ENCODE measurements around the gene TMEM151B.
A peak's percentile ranks its signal among the peaks of the same experiment; 100 is the strongest.

TMEM151B gene

GRCh38 chr6:44297063-44298038 is 27.1 kb downstream of the TMEM151B start:
- Histone ChIP-seq H4K20me1 (peaks cover 0 to 73% (median 42%) of the 10 kb centered on the region in 11 experiments; a peak in 17 of 22 replicates), H3K27ac (no peak overlapping the region), H3K4me3 (no peak overlapping the region), H3K9ac (no peak overlapping the region), H3K27me3 (peaks cover 38 to 59% (median 43%) of the 10 kb centered on the region in 11 experiments), H3K4me1 (peaks cover 0 to 9% (median 0%) of the 10 kb centered on the region in 10 experiments; a peak in 7 of 20 replicates), H3K4me2 (no peak overlapping the region), H3K9me3 (replicated peaks in 1 of 11) (no peaks in the 10 kb centered on the region), H3K36me3 (peaks cover 23 to 42% (median 28%) of the 10 kb centered on the region in 11 experiments)
- TF ChIP-seq Cebpa-rat (IDR thresholded peaks at IDR 0.05) = no peak

GRCh38 chr6:44298055-44298803 is 28.0 kb downstream of the TMEM151B start:
- TF ChIP-seq Cebpa-rat (IDR thresholded peaks at IDR 0.05) = no peak
- H3K9me3 ChIP-seq (replicated peaks in 1 of 11) = no peaks in the 10 kb centered on the region
- peaks cover 0 to 82% (median 43%) of the 10 kb centered on the region in 11 experiments; a peak in 17 of 22 replicates for H4K20me1 ChIP-seq
- H3K4me1 ChIP-seq = peaks cover 0 to 17% (median 0%) of the 10 kb centered on the region in 10 experiments; a peak in 7 of 20 replicates
- no peak overlapping the region for H3K27ac ChIP-seq
- H3K36me3 ChIP-seq = peaks cover 32 to 51% (median 37%) of the 10 kb centered on the region in 11 experiments
- no peak overlapping the region for H3K4me3 ChIP-seq
- no peak overlapping the region for H3K4me2 ChIP-seq
- H3K9ac ChIP-seq = no peak overlapping the region
- peaks cover 38 to 59% (median 43%) of the 10 kb centered on the region in 11 experiments for H3K27me3 ChIP-seq

GRCh38 chr6:44298864-44299263 is 28.6 kb downstream of the TMEM151B start:
- Histone ChIP-seq H3K4me2 (no peak overlapping the region), H3K27ac (no peak overlapping the region), H3K36me3 (peaks cover 38 to 57% (median 43%) of the 10 kb centered on the region in 11 experiments), H3K4me3 (no peak overlapping the region), H3K9ac (no peak overlapping the region), H3K27me3 (peaks cover 38 to 59% (median 43%) of the 10 kb centered on the region in 11 experiments), H3K9me3 (replicated peaks in 1 of 11) (no peaks in the 10 kb centered on the region), H3K4me1 (peaks cover 0 to 17% (median 0%) of the 10 kb centered on the region in 10 experiments; a peak in 7 of 20 replicates), H4K20me1 (peaks cover 0 to 86% (median 43%) of the 10 kb centered on the region in 11 experiments; a peak in 17 of 22 replicates)
- TF ChIP-seq Cebpa-rat (IDR thresholded peaks at IDR 0.05) = no peak

- Histone ChIP-seq H3K4me2 (no peak overlapping the region), H3K4me3 (no peak overlapping the region), H3K9ac (no peak overlapping the region), H3K27me3 (peaks cover 36 to 52% (median 42%) of the 10 kb centered on the region in 11 experiments), H3K4me1 (peaks cover 0 to 17% (median 0%) of the 10 kb centered on the region in 10 experiments; a peak in 7 of 20 replicates), H3K9me3 (replicated peaks in 1 of 11) (no peaks in the 10 kb centered on the region), H4K20me1 (peaks cover 0 to 91% (median 43%) of the 10 kb centered on the region in 11 experiments; a peak in 17 of 22 replicates), H3K36me3 (peaks cover 53 to 72% (median 58%) of the 10 kb centered on the region in 11 experiments), H3K27ac (no peak overlapping the region)
- no peak for TF ChIP-seq Cebpa-rat (IDR thresholded peaks at IDR 0.05)
Observed at GRCh38 chr6:44300292-44300823, 30.1 kb downstream of the TMEM151B start.

GRCh38 chr6:44301106-44301505 is 30.9 kb downstream of the TMEM151B start:
- Histone ChIP-seq H3K4me2 (no peak overlapping the region), H3K36me3 (peaks cover 61 to 79% (median 65%) of the 10 kb centered on the region in 11 experiments), H3K9ac (no peak overlapping the region), H3K4me3 (no peak overlapping the region), H3K27ac (no peak overlapping the region), H3K27me3 (peaks cover 31 to 45% (median 36%) of the 10 kb centered on the region in 11 experiments), H4K20me1 (peaks cover 0 to 91% (median 41%) of the 10 kb centered on the region in 11 experiments; a peak in 17 of 22 replicates), H3K4me1 (peaks cover 0 to 17% (median 0%) of the 10 kb centered on the region in 10 experiments; a peak in 7 of 20 replicates), H3K9me3 (replicated peaks in 1 of 11) (no peaks in the 10 kb centered on the region)
- TF ChIP-seq Cebpa-rat (IDR thresholded peaks at IDR 0.05) = no peak

GRCh38 chr6:44301782-44302564 is 31.7 kb downstream of the TMEM151B start:
- peaks cover 69 to 88% (median 74%) of the 10 kb centered on the region in 11 experiments for H3K36me3 ChIP-seq

GRCh38 chr6:44302856-44303255 is 32.6 kb downstream of the TMEM151B start:
- H3K9me3 ChIP-seq (replicated peaks in 1 of 11) = no peaks in the 10 kb centered on the region
- H3K4me1 ChIP-seq = peaks cover 0 to 17% (median 0%) of the 10 kb centered on the region in 10 experiments; a peak in 7 of 20 replicates
- H4K20me1 ChIP-seq = peaks cover 0 to 80% (median 26%) of the 10 kb centered on the region in 11 experiments; a peak in 16 of 22 replicates
- no peak overlapping the region for H3K27ac ChIP-seq
- no peak overlapping the region for H3K4me3 ChIP-seq
- peaks cover 78 to 97% (median 82%) of the 10 kb centered on the region in 11 experiments for H3K36me3 ChIP-seq
- TF ChIP-seq Cebpa-rat (IDR thresholded peaks at IDR 0.05) = no peak
- peak overlapping the region in 1 of 11 experiments; percentile 15; a peak in 1 of 22 replicates for H3K9ac ChIP-seq
- H3K4me2 ChIP-seq = peak overlapping the region in 1 of 11 experiments; percentile 24; a peak in 2 of 22 replicates
- peaks cover 14 to 27% (median 18%) of the 10 kb centered on the region in 11 experiments for H3K27me3 ChIP-seq

More at GRCh38 chr6:44301782-44302564, 31.7 kb downstream of the TMEM151B start:
- H3K9me3 ChIP-seq (replicated peaks in 1 of 11) = no peaks in the 10 kb centered on the region
- no peak for TF ChIP-seq Cebpa-rat (IDR thresholded peaks at IDR 0.05)
- H3K9ac ChIP-seq = peak overlapping the region in 1 of 11 experiments; percentile 15; a peak in 1 of 22 replicates
- no peak overlapping the region for H3K4me3 ChIP-seq
- H3K27ac ChIP-seq = no peak overlapping the region
- peaks cover 0 to 17% (median 0%) of the 10 kb centered on the region in 10 experiments; a peak in 7 of 20 replicates for H3K4me1 ChIP-seq
- H3K4me2 ChIP-seq = peak overlapping the region in 3 of 11 experiments; percentile 11 to 24 (median 24); a peak in 5 of 22 replicates
- peaks cover 22 to 36% (median 27%) of the 10 kb centered on the region in 11 experiments for H3K27me3 ChIP-seq
- peaks cover 0 to 88% (median 35%) of the 10 kb centered on the region in 11 experiments; a peak in 17 of 22 replicates for H4K20me1 ChIP-seq

All from BLaER1 treated with 17β-estradiol and CSF1 and Interleukin-3, amounts not matched to agents 10 nM and 100 nM (cell line).